ENCODE measurements around the gene NIN. TPM values are rescaled to one million over a fixed set of nuclear protein-coding genes. Genes with fewer than 3 reads are reported as not detected.

Gene NIN
- total RNA-seq, 4 donors from 2014 or later: 22.3 to 25.5 (median 22.5) TPM

DNA sequence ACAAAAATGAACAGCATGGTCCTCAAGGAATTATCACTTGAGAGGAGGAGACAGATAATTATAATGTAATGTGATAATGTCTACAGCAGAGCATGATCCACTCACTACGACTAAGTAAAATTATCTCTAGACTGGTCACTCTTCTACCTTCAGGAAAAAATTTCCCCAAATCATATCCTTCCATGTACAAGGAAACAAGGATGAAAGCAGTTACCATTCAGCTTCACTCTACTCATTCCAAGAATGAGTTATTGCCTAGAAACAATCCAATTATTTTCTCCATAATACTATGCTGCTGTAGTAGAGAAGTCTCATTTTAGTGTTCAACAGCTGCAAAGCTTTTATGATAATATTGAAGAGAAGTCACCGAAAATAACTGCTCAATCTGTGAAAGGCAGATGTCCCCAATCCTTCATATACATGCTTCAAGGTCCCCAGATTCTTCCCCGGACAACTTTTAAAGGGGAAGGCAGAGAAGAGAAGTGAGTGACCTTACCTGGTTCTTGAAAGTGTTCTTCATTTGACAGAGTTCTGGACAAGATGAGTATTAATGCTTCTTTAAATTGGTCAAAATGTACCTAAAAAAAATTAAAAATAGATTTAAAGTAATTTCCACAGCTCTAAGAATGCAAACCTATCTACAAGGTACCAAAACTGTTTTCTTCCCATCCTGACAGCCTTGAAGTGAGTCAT, 24.6 kb downstream of the NIN start:
- no peak overlapping the region for H3K4me3 ChIP-seq (replicated peaks in 1 of 3)
- no peak for DNase-seq
- intact Hi-C loops (cut with DNase I): no loop called here
- H3K27me3 ChIP-seq: no peaks in the 10 kb centered on the region
- no peaks in the 10 kb centered on the region for H3K4me1 ChIP-seq
- no peak overlapping the region for H3K27ac ChIP-seq
- no peaks in the 10 kb centered on the region for H3K36me3 ChIP-seq
- no peaks in the 10 kb centered on the region for H3K9me3 ChIP-seq
- TF ChIP-seq, protein P1, sequence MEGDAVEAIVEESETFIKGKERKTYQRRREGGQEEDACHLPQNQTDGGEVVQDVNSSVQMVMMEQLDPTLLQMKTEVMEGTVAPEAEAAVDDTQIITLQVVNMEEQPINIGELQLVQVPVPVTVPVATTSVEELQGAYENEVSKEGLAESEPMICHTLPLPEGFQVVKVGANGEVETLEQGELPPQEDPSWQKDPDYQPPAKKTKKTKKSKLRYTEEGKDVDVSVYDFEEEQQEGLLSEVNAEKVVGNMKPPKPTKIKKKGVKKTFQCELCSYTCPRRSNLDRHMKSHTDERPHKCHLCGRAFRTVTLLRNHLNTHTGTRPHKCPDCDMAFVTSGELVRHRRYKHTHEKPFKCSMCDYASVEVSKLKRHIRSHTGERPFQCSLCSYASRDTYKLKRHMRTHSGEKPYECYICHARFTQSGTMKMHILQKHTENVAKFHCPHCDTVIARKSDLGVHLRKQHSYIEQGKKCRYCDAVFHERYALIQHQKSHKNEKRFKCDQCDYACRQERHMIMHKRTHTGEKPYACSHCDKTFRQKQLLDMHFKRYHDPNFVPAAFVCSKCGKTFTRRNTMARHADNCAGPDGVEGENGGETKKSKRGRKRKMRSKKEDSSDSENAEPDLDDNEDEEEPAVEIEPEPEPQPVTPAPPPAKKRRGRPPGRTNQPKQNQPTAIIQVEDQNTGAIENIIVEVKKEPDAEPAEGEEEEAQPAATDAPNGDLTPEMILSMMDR (IDR thresholded peaks at IDR 0.05): no peak
- TF ChIP-seq POLR2A (IDR thresholded peaks at IDR 0.05): no peak
- WGBS, 2 donors: 94 to 95% methylated on average over 3 of the region's 3 CpGs

DNA sequence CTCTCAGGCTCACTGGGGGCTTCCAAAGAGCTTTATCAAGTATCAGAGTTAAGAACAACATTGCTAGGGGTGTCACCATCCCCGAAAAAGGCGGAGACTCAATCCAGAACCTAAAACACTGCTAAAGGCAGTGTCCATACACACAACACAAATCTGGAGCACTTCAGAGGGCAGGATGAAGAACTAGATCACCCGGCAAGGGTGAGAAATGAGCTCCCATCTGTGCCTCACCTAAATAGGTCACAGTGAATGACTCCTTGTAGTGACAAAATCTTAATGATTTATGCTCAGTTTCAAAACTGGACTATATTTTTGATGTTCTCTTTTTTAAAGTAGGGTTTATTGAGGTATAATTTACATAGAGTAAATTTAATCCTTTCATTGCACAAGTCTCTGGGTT, 25.6 kb downstream of the NIN start:
- Histone ChIP-seq H3K4me1 (no peaks in the 10 kb centered on the region), H3K36me3 (no peaks in the 10 kb centered on the region), H3K9me3 (no peaks in the 10 kb centered on the region), H3K27me3 (no peaks in the 10 kb centered on the region), H3K27ac (no peak overlapping the region), H3K4me3 (replicated peaks in 1 of 3) (no peak overlapping the region)
- 88 to 93% methylated on average over 3 of the region's 3 CpGs for WGBS, 2 donors
- TF ChIP-seq POLR2A (IDR thresholded peaks at IDR 0.05): no peak
- TF ChIP-seq, protein P1 (IDR thresholded peaks at IDR 0.05): no peak
- intact Hi-C loops (cut with DNase I): no loop called here
- DNase-seq: no peak

DNA sequence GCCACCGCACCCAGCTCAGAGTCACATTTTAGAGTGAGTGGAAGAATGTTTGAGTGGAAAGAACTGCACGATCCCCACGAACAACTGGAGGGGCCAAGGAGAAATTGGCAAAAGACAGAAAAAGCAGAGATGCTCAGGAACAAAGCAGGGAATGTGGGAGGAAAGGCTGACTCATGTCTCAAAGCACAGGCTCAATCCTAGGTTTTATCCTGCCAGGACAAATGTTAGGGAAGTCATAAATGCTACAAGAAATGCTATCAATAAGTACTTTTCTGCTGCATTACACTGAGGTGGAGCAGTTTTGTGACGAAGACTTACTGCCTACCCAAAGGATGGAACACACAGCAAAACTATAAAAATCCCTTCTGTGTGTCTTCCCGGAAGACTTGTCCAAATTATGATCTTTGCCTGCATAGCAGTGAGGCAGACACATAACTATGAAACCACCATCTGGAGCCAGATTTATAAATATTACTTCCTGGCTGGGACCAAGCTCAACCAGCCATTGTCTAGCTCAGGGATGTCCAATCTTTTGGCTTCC, 26.7 kb downstream of the NIN start:
- H3K27me3 ChIP-seq: no peaks in the 10 kb centered on the region
- no peaks in the 10 kb centered on the region for H3K4me1 ChIP-seq
- DNase-seq: no peak
- intact Hi-C loops (cut with DNase I): no loop called here
- H3K27ac ChIP-seq: no peak overlapping the region
- no peaks in the 10 kb centered on the region for H3K36me3 ChIP-seq
- TF ChIP-seq, protein P1 (IDR thresholded peaks at IDR 0.05): no peak
- no peak for TF ChIP-seq POLR2A (IDR thresholded peaks at IDR 0.05)
- WGBS, 2 donors: 73 to 78% methylated on average over 5 of the region's 5 CpGs
- H3K9me3 ChIP-seq: no peaks in the 10 kb centered on the region
- no peak overlapping the region for H3K4me3 ChIP-seq (replicated peaks in 1 of 3)

DNA sequence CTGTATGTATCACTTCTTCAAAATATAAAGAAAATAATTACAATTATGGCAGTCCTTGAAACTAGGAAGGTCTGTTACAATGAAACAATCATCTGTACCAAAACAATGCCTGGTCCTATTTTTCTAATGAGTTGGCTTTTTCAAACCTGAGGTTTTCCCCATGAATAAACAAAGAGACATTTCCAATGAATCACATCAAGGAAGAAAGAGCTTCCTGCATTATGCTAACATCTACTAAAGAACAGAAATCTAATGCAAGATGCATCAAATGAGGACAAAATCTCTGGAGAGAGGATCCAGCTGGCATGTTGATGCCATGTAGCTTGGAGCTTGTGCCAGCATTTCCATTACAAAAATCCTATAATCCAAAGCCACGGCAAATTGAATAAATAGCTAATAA, 29.3 kb downstream of the NIN start:
- intact Hi-C loops (cut with DNase I): no loop called here
- H3K4me3 ChIP-seq (replicated peaks in 1 of 3): no peak overlapping the region
- TF ChIP-seq POLR2A (IDR thresholded peaks at IDR 0.05): no peak
- TF ChIP-seq, protein P1 (IDR thresholded peaks at IDR 0.05): no peak
- H3K27me3 ChIP-seq: no peaks in the 10 kb centered on the region
- H3K27ac ChIP-seq: no peak overlapping the region
- H3K9me3 ChIP-seq: no peaks in the 10 kb centered on the region
- no peaks in the 10 kb centered on the region for H3K4me1 ChIP-seq
- DNase-seq: no peak
- 83 to 90% methylated on average over 1 of the region's 1 CpG for WGBS, 2 donors
- no peaks in the 10 kb centered on the region for H3K36me3 ChIP-seq

DNA sequence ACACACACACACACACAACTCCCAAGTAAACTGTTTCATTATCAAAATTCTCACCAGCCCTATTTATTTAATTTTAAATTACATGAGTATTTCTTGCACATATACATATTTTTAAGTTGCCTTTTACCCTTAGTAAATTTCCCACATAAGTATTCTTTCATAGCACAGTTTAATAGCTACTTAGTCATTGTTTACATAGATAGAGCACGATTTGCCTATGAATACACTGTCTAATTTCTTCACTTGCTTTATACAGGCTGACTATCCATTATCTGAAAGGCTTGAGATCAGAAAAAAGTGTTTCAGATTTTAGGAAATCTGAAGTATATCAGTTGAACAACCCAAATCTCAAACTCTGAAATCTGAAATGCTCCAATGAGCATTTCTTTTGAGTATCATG, 30.9 kb downstream of the NIN start:
- intact Hi-C loops (cut with DNase I): no loop called here
- Histone ChIP-seq H3K27ac (no peak overlapping the region), H3K36me3 (no peaks in the 10 kb centered on the region), H3K27me3 (no peaks in the 10 kb centered on the region), H3K4me3 (replicated peaks in 1 of 3) (no peak overlapping the region), H3K4me1 (no peaks in the 10 kb centered on the region), H3K9me3 (no peaks in the 10 kb centered on the region)
- TF ChIP-seq, protein P1 (IDR thresholded peaks at IDR 0.05): no peak
- TF ChIP-seq POLR2A (IDR thresholded peaks at IDR 0.05): no peak
- DNase-seq: no peak
- 89 to 91% methylated on average over 1 of the region's 1 CpG for WGBS, 2 donors
